Heart left ventricle (tissue), 13 donors: ENCODE measurements around the gene MICAL2.

Experiments used
- POLR2A ChIP-seq, 2 donors: fragments of 450-650 bp; IDR thresholded peaks; one replicate each; pipeline ENCODE4 v1.6.1; 2017; ENCODE audit warnings: antibody characterized with exemption in 2 of 2, mild to moderate bottlenecking in 2 of 2, moderate library complexity in 2 of 2
- TF ChIP-seq, protein P1 (sequence below), 12 donors: fragments of 200-600 bp; sonication (generic) in 4 of 12; IDR thresholded peaks; one replicate each; pipeline versions ENCODE4 v1.5.0 to v1.8.0; 2018 to 2022; ENCODE audit warnings: antibody characterized with exemption in 12 of 12, mild to moderate bottlenecking in 5 of 12
- donor health status: ischemic (EF 13 %, LVEDD 7.1; RV severe dilation, severe dysfunction).
- donor health status: DM: no; HTN: yes; CAD: no.
- donor health status: DM: no; HTN: no; CAD: no.
- donor health status: ischemic (EF 25% LVEDD 6.9; RV normal size, moderate dysfunction).
- donor health status: ischemic (EF 25% LVEDD 5.7; RV mildly dilated, moderate dysfunction).
- donor health status: ischemic (EF 35%, LVEDD 5.7; RV mildly dilated, moderate dysfunction).
- donor health status: nonischemic (EF 11% LVEDD 7.7; RV severe dilation, severe dysfunction).
- donor health status: DM: yes; HTN: yes; CAD: no.
- donor health status: PGD.
- donor health status: ischemic (EF 29% LVEDD 5.4; RV normal size, mild dysfunction).
- donor health status: nonischemic (EF 23%, LVEDD 6.1; RV moderate dilation, normal function).

- TF ChIP-seq, protein P1, sequence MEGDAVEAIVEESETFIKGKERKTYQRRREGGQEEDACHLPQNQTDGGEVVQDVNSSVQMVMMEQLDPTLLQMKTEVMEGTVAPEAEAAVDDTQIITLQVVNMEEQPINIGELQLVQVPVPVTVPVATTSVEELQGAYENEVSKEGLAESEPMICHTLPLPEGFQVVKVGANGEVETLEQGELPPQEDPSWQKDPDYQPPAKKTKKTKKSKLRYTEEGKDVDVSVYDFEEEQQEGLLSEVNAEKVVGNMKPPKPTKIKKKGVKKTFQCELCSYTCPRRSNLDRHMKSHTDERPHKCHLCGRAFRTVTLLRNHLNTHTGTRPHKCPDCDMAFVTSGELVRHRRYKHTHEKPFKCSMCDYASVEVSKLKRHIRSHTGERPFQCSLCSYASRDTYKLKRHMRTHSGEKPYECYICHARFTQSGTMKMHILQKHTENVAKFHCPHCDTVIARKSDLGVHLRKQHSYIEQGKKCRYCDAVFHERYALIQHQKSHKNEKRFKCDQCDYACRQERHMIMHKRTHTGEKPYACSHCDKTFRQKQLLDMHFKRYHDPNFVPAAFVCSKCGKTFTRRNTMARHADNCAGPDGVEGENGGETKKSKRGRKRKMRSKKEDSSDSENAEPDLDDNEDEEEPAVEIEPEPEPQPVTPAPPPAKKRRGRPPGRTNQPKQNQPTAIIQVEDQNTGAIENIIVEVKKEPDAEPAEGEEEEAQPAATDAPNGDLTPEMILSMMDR (IDR thresholded peaks at IDR 0.05): no peak
- no peak for TF ChIP-seq POLR2A (IDR thresholded peaks at IDR 0.05)
Measured at GRCh38 chr11:12246147-12246546, 135.8 kb downstream of the MICAL2 start.
